T-helper 2 cell (primary cell): ENCODE measurements around the gene CACNA2D2.
A peak's percentile ranks its signal among the peaks of the same experiment; 100 is the strongest.

Experiments used
- DNase-seq, 5 experiments: peaks; one replicate each; pipeline versions ENCODE4 v3.0.0 to v3.0.0-alpha.2; 2012 to 2022
- total RNA-seq, 2 donors: gene quantifications; one replicate each; lab custom pipeline; 2026; lab: John Stamatoyannopoulos, UW

CACNA2D2 gene
- 1.5 to 2.5 reads per million in 2 donors for total RNA-seq

GRCh38 chr3:50503504-50504342, at the start of gene CACNA2D2:
Gene CACNA2D2, minus strand, starts transcription at chr3:50503634. Its CDS starts 211 bp downstream, at chr3:50503423.
- DNase-seq = peak in 4 of 5 experiments; percentile 30 to 74 (median 60)

- DNase-seq = no peak
Observed at GRCh38 chr3:50552598-50552997, 49.2 kb upstream of the CACNA2D2 start.

- peak in 1 of 5 experiments; percentile 17 for DNase-seq
Observed at GRCh38 chr3:50551681-50552435, 48.4 kb upstream of the CACNA2D2 start.

DNA sequence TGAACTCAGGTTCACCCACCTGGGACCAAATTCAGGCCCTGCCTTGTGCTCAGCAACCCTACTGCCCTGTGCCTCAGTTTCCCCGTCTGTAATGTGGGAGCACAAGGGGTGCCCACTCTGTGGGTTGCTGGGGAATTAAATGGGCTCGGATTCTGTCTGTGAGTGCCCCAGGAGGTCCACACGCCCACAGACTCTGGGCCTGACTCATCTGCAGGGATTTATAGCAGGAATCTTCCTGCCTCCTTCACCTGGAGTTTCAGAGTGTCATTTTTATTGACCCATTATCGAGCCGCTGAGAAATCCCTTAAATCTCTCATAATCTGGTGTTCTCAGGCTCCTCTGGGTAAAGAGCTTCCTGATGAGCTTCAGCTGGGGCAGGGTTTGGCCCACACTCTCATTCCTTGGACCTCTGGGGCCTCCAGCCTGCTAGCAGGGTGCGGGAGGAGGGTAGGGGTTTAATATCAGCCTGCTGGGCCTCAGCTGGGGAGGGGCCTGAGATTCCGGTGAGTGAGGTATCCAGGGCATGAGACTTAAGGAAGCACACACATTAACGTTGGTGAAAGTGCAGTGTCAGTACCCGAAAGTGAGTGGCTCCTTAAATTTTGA, 47.7 kb upstream of the CACNA2D2 start:
- DNase-seq = no peak

DNA sequence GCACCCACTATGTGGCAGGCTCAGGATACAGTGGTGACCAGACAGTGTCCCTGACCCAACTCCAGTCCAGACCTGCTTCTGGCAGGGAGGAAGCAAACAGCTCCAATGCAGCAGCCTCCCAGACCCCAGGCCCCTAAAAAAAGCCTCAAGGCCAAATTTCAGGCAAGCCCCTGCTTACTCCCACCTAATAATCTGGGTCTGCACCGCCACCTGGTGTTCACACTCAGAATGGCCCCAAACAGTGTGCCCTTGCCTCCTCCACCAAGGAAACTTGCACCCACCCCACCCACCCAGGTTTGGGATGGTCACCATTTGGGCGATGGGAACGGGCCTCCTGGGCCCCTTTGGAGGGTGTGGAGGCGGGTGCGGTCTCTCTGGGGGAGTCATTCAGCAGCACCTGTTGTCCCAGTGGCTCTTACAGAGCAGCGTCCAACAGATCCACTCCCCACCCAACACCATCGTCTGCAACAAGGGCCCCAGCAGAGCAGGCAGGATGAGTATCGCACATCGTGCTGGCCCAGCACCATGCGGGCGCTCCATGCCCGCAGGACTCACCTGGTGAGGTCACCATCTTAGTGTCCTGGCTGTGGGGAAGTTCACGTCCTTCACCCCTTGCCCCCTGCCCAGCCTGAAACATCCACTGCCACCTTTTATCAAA, 46.8 kb upstream of the CACNA2D2 start:
- peak in 4 of 5 experiments; percentile 37 to 53 (median 49) for DNase-seq

- no peak for DNase-seq
Observed at GRCh38 chr3:50549226-50549625, 45.8 kb upstream of the CACNA2D2 start.

DNA sequence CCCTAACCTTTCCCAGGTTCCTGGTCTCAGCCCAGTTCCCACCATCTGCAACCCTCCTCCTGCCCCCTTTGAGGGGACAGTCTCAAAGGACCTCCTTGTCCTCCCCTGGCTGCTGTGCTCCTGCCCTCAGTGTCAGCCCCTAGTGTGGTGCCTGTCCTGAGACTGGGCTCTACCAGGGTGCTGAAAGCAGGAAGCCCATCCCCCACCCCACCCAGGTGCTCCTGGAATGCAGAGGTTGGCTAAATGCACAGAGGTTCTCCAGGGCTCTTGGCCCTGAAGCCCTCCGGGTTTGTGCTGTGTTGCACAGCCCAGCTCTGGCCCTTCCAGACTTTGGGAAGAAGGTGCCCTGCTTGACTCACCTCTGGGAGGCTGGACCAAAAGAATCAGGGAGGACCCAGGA, 42.3 kb upstream of the CACNA2D2 start:
- DNase-seq = no peak

DNA sequence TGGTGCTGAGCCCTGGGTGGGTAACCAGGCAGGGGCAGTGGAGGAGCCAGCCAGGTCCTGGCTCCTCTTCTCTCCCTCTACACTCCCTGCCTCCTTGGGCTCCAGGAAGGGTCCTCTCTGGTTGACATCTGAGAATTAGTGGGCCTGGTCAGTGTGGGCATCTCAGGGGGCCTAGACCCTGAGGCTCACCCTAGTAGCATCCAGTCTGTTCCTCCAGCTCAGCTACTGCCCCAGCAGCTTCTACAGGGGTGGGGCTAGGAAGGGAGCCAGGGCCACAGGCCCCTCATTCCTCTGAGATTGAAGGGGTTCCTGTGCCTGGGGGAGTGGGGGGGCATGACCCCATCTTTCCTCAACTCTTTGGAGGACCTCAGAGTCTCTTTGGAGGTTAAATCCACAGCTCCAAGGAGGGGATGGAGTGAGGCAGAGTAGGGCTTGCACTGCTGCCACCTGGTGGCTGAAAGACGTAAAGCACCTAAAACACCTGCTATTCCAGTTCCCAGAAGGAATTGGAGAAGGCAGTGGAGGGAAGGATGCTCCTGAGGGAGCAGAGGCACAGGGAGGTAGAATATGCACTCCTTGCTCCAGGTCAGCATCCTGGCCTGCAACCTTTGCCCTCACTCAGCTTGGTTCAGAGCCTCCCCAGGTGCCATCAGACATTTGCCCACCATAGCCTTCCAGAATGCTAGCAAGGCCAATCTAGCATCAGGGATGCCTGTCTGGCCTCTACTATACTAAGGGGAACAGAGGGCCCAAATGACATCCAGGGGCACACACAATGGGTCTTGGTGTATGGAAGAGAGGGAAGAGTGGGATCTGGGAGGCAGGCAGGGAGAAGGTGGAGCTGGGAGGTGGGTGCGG, 39.0 kb upstream of the CACNA2D2 start:
- peak; percentile 28 to 45 (median 38) for DNase-seq

DNA sequence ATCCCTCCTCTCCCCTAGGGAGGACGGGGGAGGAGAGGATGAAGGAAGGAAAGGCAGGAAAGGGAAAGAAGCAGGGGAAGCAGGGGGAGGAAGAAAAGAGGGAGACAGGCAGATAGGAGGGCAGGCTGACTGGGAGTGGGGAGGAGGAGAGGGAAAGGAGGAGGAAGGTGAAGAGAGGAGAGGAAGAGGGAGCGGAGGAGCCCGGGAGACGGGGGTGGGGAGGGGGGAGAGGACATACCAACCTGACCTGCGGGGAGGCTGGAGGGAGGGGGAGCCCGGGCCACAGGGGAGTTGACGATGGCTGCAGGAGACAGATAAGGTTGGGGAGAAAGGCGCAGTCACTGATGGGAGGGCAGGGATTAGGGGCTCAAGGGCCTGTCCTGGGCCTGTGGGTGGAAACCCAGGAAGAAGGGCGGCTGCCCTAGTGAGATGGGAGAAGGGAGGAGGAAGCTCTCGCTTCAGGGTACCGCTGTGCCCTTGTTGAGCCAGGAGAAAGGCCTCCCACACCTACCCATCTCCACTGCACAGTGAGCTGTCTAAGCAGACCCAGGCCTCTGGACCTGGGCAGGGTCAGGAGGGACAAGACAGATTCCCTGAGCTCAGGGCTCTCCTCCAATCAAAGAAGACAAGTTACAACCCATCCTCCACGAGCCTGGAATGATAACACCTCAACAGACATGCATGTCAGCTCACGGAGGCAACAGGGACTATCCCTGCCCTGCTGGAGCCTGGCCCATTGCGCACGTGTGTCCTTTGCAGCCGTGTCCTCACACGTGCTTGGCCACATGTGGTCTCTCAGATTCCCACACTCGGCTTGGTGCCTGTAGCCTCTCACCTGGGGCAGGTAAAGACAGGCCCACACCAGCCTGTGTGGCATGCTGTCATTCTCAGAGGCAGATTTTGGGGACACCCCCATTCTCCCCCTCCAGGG, 36.2 kb upstream of the CACNA2D2 start:
- no peak for DNase-seq

GRCh38 chr3:50537421-50538129, 34.1 kb upstream of the CACNA2D2 start:
- no peak for DNase-seq

DNA sequence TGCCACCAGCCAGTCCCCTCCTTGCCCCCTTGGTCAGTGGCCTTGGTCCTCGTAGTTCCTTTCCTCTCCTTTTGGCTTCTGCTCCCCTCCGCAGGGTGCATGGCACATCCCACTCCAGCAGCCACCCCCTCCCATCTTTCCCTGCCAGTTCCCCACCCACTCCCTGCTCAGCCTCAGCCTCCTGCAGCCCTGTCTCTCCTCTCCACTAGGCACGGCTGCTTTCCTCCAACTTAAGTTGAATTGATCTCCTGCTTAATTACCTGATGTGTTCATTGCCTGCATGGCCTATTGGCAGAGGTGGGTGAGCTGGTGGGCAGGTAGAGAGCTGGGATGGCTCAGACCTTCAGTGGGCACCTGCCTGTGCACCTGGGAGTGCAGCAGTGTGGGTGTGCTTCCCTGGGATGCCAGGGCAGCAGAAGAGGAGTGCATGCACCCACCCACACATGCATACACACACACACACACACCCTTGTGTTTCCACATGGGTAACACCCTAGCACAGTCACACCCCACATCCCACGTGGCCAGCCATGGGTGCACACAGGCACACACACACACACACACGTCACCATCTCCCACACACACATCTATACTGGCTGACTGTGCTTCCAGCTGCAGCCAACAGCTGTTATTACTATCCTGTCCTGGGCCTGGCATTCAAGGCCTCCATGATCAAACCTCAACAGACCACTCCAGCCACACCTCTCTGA, 33.2 kb upstream of the CACNA2D2 start:
- DNase-seq = peak in 1 of 5 experiments; percentile 18

DNA sequence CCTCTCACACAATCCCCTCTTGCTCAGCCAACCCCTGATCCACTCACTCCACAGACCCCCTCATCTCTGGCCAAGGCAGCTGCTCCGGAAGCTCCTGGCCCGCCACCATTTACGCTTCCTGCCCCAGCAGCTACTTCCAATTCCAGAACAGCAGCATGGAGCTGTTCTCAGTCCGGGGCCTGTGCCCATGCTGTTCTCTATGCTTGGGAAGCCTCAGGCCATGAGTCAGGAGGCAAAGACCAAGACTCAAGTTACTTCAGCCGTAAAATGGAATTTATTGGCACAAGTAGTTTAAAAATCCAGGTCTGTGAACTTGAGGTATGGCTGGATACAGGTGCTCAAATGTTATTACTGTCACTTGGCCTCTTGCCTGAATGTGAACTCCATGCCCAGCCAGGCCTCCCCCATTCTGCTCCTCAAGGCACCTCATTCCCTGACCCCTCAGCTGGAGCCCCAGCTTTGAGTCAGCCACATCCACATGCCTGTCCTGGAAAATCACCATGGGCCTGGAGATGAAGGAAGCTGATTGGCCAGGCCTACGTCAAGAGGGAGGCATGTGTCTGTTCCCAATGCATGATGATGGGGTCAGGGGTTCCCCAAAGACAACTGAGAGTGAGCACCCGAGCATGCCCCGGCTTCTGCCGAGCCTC, 31.4 kb upstream of the CACNA2D2 start:
- no peak for DNase-seq

- DNase-seq = no peak
Observed at GRCh38 chr3:50533807-50534461, 30.5 kb upstream of the CACNA2D2 start.

GRCh38 chr3:50533316-50533715, 29.9 kb upstream of the CACNA2D2 start:
- no peak for DNase-seq

DNA sequence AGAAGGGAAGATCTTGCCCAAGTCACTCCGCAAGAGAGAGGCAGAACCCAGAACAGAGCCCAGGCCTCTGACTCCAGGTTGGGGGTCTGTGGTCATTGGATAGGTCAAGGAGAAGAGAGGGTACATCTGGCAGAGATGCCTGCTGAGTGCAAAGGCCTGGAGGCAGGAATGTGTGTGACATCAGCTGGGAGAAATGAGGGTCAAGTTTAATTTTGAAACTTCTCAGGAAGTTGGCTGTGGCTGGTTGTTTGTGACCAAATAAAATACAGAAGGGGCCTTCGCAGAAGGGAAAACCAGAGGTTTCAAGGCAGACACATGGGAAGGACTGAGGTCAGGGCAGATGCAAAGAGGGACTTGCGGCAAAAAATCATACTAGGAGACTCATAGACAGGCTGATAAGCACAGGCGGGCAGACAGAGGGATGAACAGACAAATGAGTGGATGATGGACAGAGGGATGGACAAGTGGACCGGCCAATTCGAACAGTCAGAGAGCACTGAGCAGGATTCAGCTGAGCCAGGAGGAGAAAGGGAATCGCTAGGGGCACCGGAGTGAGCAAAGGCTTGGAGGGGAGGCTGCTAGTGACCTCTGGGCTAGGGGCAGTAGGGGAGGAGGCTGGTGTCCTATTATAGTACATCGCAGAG, 28.8 kb upstream of the CACNA2D2 start:
- no peak for DNase-seq

DNA sequence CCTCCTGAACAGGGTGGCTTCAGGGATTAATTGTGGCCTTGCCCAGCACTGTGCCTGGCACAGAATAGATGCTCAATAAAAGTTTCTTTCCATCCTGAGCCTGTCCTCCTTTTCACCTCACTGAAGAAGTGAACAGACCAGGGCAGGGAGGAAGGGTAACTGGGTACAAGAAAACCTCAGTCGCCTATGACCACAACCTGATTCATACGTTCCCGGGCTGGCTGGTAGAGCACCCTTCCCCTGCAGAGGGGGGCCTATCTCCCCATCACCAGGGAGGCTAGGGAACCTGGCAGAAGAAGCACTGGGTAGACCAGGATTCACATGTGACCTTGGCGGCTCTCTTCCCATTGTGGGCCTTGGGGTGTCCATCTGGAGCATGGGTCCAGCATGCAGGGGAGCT, 27.8 kb upstream of the CACNA2D2 start:
- no peak for DNase-seq
